Keratinocyte (primary cell): ENCODE data around the gene DMAC2. TPM values are rescaled to one million over a fixed set of nuclear protein-coding genes. Genes with fewer than 3 reads are reported as not detected.

Experiments
- DNase-seq: peaks from one replicate; pipeline ENCODE4 v3.0.0-alpha.2; 2011; ENCODE audit warnings: low read depth, missing footprints, low spot score
- FAIRE-seq: peaks from 2 replicates; lab custom pipeline; 2011; peaks lifted over from hg19 to GRCh38; lab: Jason Lieb, UNC
- H2AFZ ChIP-seq: 2 replicates; pipeline ENCODE4 v1.6.0; 2012; ENCODE audit warnings: low read length, control low read depth, inconsistent platforms; ENCODE audit not compliant: control insufficient read depth
- H3K27ac ChIP-seq: 2 replicates; pipeline ENCODE4 v1.5.1; 2011; ENCODE audit warnings: low read length; ENCODE audit not compliant: control insufficient read depth, insufficient read depth
- H3K27me3 ChIP-seq: 3 replicates; pipeline ENCODE4 v1.6.0; 2011; ENCODE audit warnings: low read length; ENCODE audit not compliant: control insufficient read depth, insufficient read depth; ENCODE audit errors: extremely low read depth
- H3K36me3 ChIP-seq, 2 experiments: 2 replicates in 1 of 2; 3 replicates in 1 of 2; pipeline ENCODE4 v1.5.1; 2011; ENCODE audit warnings: low read length in 2 of 2, mild to moderate bottlenecking in 1 of 2; ENCODE audit not compliant: control insufficient read depth in 2 of 2, insufficient read depth in 2 of 2; ENCODE audit errors: extremely low read depth in 1 of 2
- H3K4me1 ChIP-seq: 3 replicates; pipeline ENCODE4 v1.5.1; 2011; ENCODE audit warnings: low read length; ENCODE audit not compliant: control insufficient read depth, insufficient read depth; ENCODE audit errors: extremely low read depth
- H3K4me2 ChIP-seq: 3 replicates; pipeline ENCODE4 v1.6.0; 2011; ENCODE audit warnings: low read depth, low read length; ENCODE audit not compliant: control insufficient read depth, insufficient read depth; ENCODE audit errors: extremely low read depth
- H3K4me3 ChIP-seq, 3 experiments: fragments of 200-600 bp in 1 of 3; sonication (generic) in 1 of 3; 2 replicates in 2 of 3; 3 replicates in 1 of 3; pipeline ENCODE4 v1.5.1; 2011 to 2016; ENCODE audit warnings: low read length in 3 of 3, mild to moderate bottlenecking in 3 of 3, control low read depth in 2 of 3, inconsistent platforms in 1 of 3, low read depth in 1 of 3, mixed read lengths in 1 of 3, mixed run types in 1 of 3, moderate library complexity in 1 of 3; ENCODE audit not compliant: control insufficient read depth in 2 of 3, insufficient read depth in 2 of 3; ENCODE audit errors: extremely low read depth in 1 of 3
- H3K79me2 ChIP-seq: 2 replicates; pipeline ENCODE4 v1.6.0; 2012; ENCODE audit warnings: low read length; ENCODE audit not compliant: control insufficient read depth, insufficient read depth
- H3K9ac ChIP-seq: 3 replicates; pipeline ENCODE4 v1.6.0; 2011; ENCODE audit warnings: low read length; ENCODE audit not compliant: control insufficient read depth, insufficient read depth; ENCODE audit errors: extremely low read depth
- H3K9me1 ChIP-seq: 3 replicates; pipeline ENCODE4 v1.6.0; 2011; ENCODE audit warnings: low read length; ENCODE audit not compliant: control insufficient read depth, insufficient read depth; ENCODE audit errors: extremely low read depth
- H3K9me3 ChIP-seq: 2 replicates; pipeline ENCODE4 v1.5.1; 2012; ENCODE audit warnings: low read depth, low read length; ENCODE audit not compliant: control insufficient read depth
- H4K20me1 ChIP-seq: 3 replicates; pipeline ENCODE4 v1.6.0; 2011; ENCODE audit warnings: low read length; ENCODE audit not compliant: control insufficient read depth, insufficient read depth; ENCODE audit errors: extremely low read depth
- EZH2 ChIP-seq: IDR thresholded peaks from one replicate; pipeline ENCODE4 v1.6.1; 2012; ENCODE audit warnings: inconsistent platforms, mild to moderate bottlenecking, low read length, moderate library complexity
- dilution Hi-C: fragments of 300-500 bp; cut with MboI; formaldehyde crosslinking; loops from one replicate; pipeline ENCODE4 v1.7.0; 2020; ENCODE audit warnings: low sequenced_read_pairs; ENCODE audit not compliant: extremely low pct_ligation_motif_present
- polyA plus RNA-seq, 5 experiments: library from polyadenylated mRNA; depleted of rRNA in 3 of 5; stranded (reverse) in 3 of 5; stranded (forward) in 1 of 5; unstranded in 1 of 5; fragments of >200 nt; gene quantifications; 1 replicate in 1 of 5; 2 replicates in 3 of 5; 3 replicates in 1 of 5; pipeline versions ENCODE4 v1.2.1 to v1.2.3, GENCODE V29; 2011 to 2012; ENCODE audit warnings: missing spikeins in 2 of 5, low read depth in 1 of 5, low replicate concordance in 1 of 5
- TF ChIP-seq, protein P1 (sequence below), 3 experiments: IDR thresholded peaks in 1 of 3; conservative IDR thresholded peaks in 1 of 3; optimal IDR thresholded peaks in 1 of 3; 2 replicates in 2 of 3; 3 replicates in 1 of 3; pipeline versions ENCODE3 to v1.5.1; 2011; ENCODE audit warnings: low read length in 3 of 3, mild to moderate bottlenecking in 3 of 3, moderate library complexity in 2 of 3, control low read depth in 1 of 3, inconsistent platforms in 1 of 3; ENCODE audit not compliant: insufficient read depth in 2 of 3; ENCODE audit errors: extremely low read depth in 1 of 3

DMAC2 gene
- polyA plus RNA-seq, 1 donor (not counting 4 experiments of a cell fraction or from before 2014, with no cell fraction given), result 45.3 TPM

DNA sequence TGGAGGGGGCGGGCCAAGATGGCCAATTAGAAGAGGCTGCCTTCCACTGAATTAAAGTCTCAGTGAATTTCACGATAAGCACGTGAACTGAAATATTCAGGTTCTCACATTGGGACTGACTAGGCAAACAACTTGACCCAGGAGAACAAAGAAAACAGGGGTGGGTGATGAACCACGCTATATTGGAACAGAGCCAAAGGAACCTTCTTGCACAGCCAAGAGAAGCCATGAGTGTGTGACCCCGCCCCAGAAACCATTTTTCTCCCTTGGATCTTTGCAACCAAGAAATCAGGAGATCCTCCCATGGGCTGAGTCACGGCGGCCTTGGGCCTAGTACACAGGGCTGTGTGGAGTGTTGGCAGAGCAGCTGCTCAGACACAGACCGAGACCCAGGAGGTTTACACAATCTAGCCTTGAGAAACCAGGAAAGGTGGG, 40.1 kb upstream of the DMAC2 start:
- no peaks in the 10 kb centered on the region for H4K20me1 ChIP-seq
- H3K9ac ChIP-seq, result no peak overlapping the region
- no peaks in the 10 kb centered on the region for H3K9me3 ChIP-seq
- H3K79me2 ChIP-seq, result no peaks in the 10 kb centered on the region
- H3K27ac ChIP-seq, result no peak overlapping the region
- FAIRE-seq (no peak), DNase-seq (no peak)
- TF ChIP-seq EZH2, result no peak
- TF ChIP-seq, protein P1, sequence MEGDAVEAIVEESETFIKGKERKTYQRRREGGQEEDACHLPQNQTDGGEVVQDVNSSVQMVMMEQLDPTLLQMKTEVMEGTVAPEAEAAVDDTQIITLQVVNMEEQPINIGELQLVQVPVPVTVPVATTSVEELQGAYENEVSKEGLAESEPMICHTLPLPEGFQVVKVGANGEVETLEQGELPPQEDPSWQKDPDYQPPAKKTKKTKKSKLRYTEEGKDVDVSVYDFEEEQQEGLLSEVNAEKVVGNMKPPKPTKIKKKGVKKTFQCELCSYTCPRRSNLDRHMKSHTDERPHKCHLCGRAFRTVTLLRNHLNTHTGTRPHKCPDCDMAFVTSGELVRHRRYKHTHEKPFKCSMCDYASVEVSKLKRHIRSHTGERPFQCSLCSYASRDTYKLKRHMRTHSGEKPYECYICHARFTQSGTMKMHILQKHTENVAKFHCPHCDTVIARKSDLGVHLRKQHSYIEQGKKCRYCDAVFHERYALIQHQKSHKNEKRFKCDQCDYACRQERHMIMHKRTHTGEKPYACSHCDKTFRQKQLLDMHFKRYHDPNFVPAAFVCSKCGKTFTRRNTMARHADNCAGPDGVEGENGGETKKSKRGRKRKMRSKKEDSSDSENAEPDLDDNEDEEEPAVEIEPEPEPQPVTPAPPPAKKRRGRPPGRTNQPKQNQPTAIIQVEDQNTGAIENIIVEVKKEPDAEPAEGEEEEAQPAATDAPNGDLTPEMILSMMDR (optimal IDR thresholded peaks at IDR 0.05 in 1 of 3, IDR thresholded peaks at IDR 0.05 in 1 of 3, conservative IDR thresholded peaks at IDR 0.05 in 1 of 3; ENCODE audit: extremely low read depth in 1 of 3, insufficient read depth in 2 of 3, low read length in 3 of 3), result no peak
- H3K4me1 ChIP-seq, result no peaks in the 10 kb centered on the region
- dilution Hi-C loops, result no loop called here
- peaks cover 4% of the 10 kb centered on the region for H3K27me3 ChIP-seq
- H3K4me3 ChIP-seq, result no peak overlapping the region
- H3K4me2 ChIP-seq, result no peak overlapping the region
- no peaks in the 10 kb centered on the region for H3K9me1 ChIP-seq
- H3K36me3 ChIP-seq, result no peaks in the 10 kb centered on the region
- H2AFZ ChIP-seq, result no peak overlapping the region

GRCh38 chr19:41478875-41479756, 39.4 kb upstream of the DMAC2 start:
- Histone ChIP-seq H3K4me3 (no peak overlapping the region), H3K27me3 (peaks cover 4% of the 10 kb centered on the region), H3K4me1 (no peaks in the 10 kb centered on the region), H3K27ac (no peak overlapping the region), H3K36me3 (no peaks in the 10 kb centered on the region), H3K4me2 (no peak overlapping the region), H3K9ac (no peak overlapping the region), H3K9me1 (no peaks in the 10 kb centered on the region), H2AFZ (no peak overlapping the region), H3K9me3 (no peaks in the 10 kb centered on the region), H4K20me1 (no peaks in the 10 kb centered on the region), H3K79me2 (no peaks in the 10 kb centered on the region)
- dilution Hi-C loops, result no loop called here
- no peak for FAIRE-seq
- DNase-seq, result no peak
- no peak for TF ChIP-seq EZH2
- TF ChIP-seq, protein P1 (optimal IDR thresholded peaks at IDR 0.05 in 1 of 3, IDR thresholded peaks at IDR 0.05 in 1 of 3, conservative IDR thresholded peaks at IDR 0.05 in 1 of 3; ENCODE audit: extremely low read depth in 1 of 3, insufficient read depth in 2 of 3, low read length in 3 of 3), result no peak
